ENCODE measurements around the gene LMX1A. TPM values are rescaled to one million over a fixed set of nuclear protein-coding genes. Genes with fewer than 3 reads are reported as not detected.

Gene LMX1A
- total RNA-seq, 6 experiments from 2014 or later: not detected

- no peaks in the 10 kb centered on the region for H3K9me3 Mint-ChIP-seq
- no peak overlapping the region for H3K4me3 Mint-ChIP-seq
- H3K4me1 Mint-ChIP-seq (ENCODE audit: low read depth): no peaks in the 10 kb centered on the region
- no peak overlapping the region for H3K27ac Mint-ChIP-seq
- TF ChIP-seq CTCF (IDR thresholded peaks at IDR 0.05): no peak
- peaks cover 24% of the 10 kb centered on the region for H3K27me3 Mint-ChIP-seq (ENCODE audit: insufficient read depth)
- no peaks in the 10 kb centered on the region for H3K36me3 Mint-ChIP-seq (ENCODE audit: low read depth)
- no peak for DNase-seq
Observed at GRCh38 chr1:165364568-165365133, 8.1 kb upstream of the LMX1A start.

DNA sequence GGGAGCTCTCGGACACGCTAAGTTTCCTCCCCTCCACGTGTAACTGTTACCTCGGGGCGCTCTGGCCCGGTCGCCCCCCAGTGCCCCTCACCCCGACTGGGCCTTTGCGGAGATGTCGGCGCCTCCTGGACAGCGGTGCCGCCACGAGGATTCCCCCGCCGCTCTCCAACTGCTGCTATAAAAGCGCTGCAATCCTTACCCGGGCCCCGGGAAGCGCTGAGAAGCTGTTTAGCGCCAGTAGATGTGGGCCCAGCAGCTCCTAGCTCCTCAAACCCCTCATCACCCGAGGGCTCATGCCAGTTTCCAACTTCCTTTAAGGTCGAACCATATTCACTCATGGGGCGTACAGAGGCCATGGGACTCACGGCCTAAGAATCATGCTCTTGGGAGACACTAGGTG is 361 bp upstream of the LMX1A start:
- H3K4me1 Mint-ChIP-seq (ENCODE audit: low read depth): no peaks in the 10 kb centered on the region; the same call in 1 of the 2 replicates
- H3K4me3 Mint-ChIP-seq: no peak overlapping the region
- no peak for DNase-seq
- no peaks in the 10 kb centered on the region for H3K36me3 Mint-ChIP-seq (ENCODE audit: low read depth)
- H3K9me3 Mint-ChIP-seq: no peaks in the 10 kb centered on the region
- H3K27ac Mint-ChIP-seq: no peak overlapping the region
- TF ChIP-seq CTCF (IDR thresholded peaks at IDR 0.05): no peak
- peaks cover 52% of the 10 kb centered on the region for H3K27me3 Mint-ChIP-seq (ENCODE audit: insufficient read depth)

- no peak for TF ChIP-seq CTCF (IDR thresholded peaks at IDR 0.05)
- no peaks in the 10 kb centered on the region for H3K9me3 Mint-ChIP-seq
- no peak overlapping the region for H3K4me3 Mint-ChIP-seq
- H3K27me3 Mint-ChIP-seq (ENCODE audit: insufficient read depth): peaks cover 55% of the 10 kb centered on the region
- no peaks in the 10 kb centered on the region for H3K36me3 Mint-ChIP-seq (ENCODE audit: low read depth)
- H3K4me1 Mint-ChIP-seq (ENCODE audit: low read depth): no peaks in the 10 kb centered on the region; the same call in 1 of the 2 replicates
- DNase-seq: no peak
- no peak overlapping the region for H3K27ac Mint-ChIP-seq
Observed at GRCh38 chr1:165355139-165355976, 1.2 kb downstream of the LMX1A start.

GRCh38 chr1:165354739-165355138 is 1.8 kb downstream of the LMX1A start:
- no peak overlapping the region for H3K4me3 Mint-ChIP-seq
- H3K27ac Mint-ChIP-seq: no peak overlapping the region
- no peaks in the 10 kb centered on the region for H3K9me3 Mint-ChIP-seq
- H3K4me1 Mint-ChIP-seq (ENCODE audit: low read depth): no peaks in the 10 kb centered on the region; the same call in 1 of the 2 replicates
- no peak for TF ChIP-seq CTCF (IDR thresholded peaks at IDR 0.05)
- H3K36me3 Mint-ChIP-seq (ENCODE audit: low read depth): no peaks in the 10 kb centered on the region
- DNase-seq: no peak
- peaks cover 52% of the 10 kb centered on the region for H3K27me3 Mint-ChIP-seq (ENCODE audit: insufficient read depth)

DNA sequence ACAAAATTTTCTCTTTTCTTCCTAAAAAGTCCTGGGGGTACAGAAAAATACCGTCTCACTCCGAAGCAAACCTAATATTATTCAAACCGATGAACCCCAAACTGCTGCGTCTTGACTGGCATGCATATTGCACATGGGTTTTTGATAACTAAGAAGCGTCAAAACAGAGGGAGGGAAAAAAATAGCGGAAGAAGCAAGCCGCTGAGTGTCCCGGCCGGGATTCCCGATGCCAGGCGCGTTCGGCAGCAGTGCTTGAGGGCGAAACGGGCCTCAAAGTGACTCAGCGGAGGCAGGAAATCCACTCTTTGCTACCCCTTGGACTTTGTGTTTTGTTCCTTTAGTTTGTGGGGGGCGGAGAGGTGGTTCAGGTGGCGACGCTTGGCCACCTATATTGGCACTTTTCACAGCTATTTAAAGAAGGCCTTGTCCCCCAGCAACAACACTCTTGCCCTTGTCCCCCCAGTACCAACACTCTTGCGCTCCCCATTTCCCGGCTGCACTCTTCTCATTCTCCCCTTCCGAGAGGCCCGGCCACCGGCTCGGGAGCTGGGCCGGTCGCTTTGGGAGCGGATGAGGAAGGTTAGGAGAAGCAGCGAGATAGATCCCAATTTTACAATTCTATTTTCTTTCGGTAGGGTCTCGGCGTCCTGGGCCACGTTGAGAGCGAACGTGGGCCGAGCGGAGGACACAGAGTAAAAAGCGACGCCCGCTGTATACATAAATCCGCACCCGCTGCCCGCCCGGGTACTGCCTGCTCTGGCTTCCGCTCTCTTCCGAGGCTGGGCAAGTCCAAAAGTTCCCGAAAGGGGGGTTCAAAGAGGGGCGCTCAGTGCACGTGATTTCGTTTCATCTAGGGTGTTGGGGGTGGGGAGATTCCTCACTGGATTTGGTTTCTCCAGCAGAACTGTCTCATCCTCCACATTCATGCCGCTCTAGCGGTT is 2.5 kb downstream of the LMX1A start:
- peaks cover 52% of the 10 kb centered on the region for H3K27me3 Mint-ChIP-seq (ENCODE audit: insufficient read depth)
- DNase-seq: no peak
- no peaks in the 10 kb centered on the region for H3K36me3 Mint-ChIP-seq (ENCODE audit: low read depth)
- no peaks in the 10 kb centered on the region; the same call in 1 of the 2 replicates for H3K4me1 Mint-ChIP-seq (ENCODE audit: low read depth)
- H3K9me3 Mint-ChIP-seq: no peaks in the 10 kb centered on the region
- TF ChIP-seq CTCF (IDR thresholded peaks at IDR 0.05): no peak
- H3K27ac Mint-ChIP-seq: no peak overlapping the region
- H3K4me3 Mint-ChIP-seq: no peak overlapping the region
